Epithelial cell of proximal tubule (primary cell): ENCODE measurements around the gene SPRYD4. TPM values are rescaled to one million over a fixed set of nuclear protein-coding genes. Genes with fewer than 3 reads are reported as not detected.

Experiments used
- DNase-seq: peaks from one replicate; pipeline ENCODE4 v3.0.0-alpha.2; 2011; ENCODE audit warnings: low read depth
- H3K4me3 ChIP-seq: 2 replicates; pipeline ENCODE4 v1.5.1; 2011; ENCODE audit warnings: low read depth, mild to moderate bottlenecking, low read length
- total RNA-seq: library from RNA; depleted of rRNA; stranded (reverse); fragments of >200 nt; gene quantifications from 2 replicates; pipeline ENCODE4 v1.2.3, GENCODE V29; 2015
- TF ChIP-seq, protein P1 (sequence below): conservative IDR thresholded peaks from 2 replicates; pipeline ENCODE4 v1.5.1; 2012; ENCODE audit warnings: low read depth, mild to moderate bottlenecking, low read length

The SPRYD4 gene
- total RNA-seq, 1 donor from 2014 or later, result 1.6 TPM

DNA sequence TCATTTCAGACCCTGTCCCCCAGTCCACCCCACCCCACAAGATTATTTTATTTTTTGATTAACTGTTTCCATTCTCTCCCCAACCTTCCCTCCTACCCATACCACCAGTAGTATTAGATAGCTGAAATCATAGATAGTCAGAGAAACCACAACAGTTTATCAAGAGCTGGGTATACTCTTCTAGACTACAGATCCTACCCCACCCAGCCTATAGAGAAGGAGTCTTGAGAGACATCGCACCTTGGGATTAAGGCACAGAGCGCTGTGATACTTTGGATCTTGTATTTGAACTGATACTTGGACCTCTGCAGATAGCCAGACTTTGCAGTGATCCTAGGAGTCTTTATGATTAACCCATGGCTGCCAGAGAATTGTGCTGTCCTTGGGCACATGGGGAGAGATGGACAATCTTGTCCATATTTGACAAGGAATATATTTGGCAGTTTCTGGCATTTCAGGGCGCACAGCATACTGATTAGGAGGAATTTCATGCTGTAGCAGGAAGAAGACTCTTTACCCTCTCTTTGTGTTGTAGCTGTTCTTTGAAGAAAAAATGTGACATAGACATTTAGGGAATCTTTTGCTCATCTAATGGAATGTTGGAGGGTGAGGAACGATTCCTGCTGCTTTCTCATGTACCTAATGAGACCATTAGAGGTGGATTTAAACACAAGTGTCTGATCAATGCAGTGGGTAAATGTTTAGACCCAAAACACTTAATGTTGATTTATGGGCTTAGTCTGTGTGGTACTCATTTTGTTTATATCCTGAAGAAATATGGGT lies 54.2 kb downstream of the SPRYD4 start:
- no peak for DNase-seq
- TF ChIP-seq, protein P1, sequence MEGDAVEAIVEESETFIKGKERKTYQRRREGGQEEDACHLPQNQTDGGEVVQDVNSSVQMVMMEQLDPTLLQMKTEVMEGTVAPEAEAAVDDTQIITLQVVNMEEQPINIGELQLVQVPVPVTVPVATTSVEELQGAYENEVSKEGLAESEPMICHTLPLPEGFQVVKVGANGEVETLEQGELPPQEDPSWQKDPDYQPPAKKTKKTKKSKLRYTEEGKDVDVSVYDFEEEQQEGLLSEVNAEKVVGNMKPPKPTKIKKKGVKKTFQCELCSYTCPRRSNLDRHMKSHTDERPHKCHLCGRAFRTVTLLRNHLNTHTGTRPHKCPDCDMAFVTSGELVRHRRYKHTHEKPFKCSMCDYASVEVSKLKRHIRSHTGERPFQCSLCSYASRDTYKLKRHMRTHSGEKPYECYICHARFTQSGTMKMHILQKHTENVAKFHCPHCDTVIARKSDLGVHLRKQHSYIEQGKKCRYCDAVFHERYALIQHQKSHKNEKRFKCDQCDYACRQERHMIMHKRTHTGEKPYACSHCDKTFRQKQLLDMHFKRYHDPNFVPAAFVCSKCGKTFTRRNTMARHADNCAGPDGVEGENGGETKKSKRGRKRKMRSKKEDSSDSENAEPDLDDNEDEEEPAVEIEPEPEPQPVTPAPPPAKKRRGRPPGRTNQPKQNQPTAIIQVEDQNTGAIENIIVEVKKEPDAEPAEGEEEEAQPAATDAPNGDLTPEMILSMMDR, result no peak
- peak overlapping the region; percentile 76 for H3K4me3 ChIP-seq

DNA sequence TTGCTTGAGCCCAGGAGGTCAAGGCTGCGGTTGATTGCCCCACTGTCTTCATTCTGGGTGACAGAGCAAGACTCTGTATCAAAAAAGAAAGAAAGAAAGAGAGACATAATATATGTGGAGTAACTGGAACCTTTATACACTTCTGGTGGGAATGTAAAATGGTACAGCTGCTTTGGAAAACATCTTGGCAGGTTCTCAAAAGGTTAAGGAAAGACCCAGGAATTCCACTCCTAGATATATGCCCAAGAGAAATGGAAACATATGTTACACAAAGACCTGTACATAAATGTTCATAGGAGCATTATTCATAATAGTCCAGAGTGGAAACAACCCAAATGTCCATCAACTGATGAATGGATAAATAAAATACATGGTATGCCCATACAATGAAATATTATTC lies 60.5 kb downstream of the SPRYD4 start:
- TF ChIP-seq, protein P1, result no peak
- no peak overlapping the region for H3K4me3 ChIP-seq
- DNase-seq, result no peak

Other genes with a start within 250 kb of the SPRYD4 start
- 25.1 and 48.4 TPM in 2 replicates for gene RNF41, start 246.7 kb upstream of the SPRYD4 start, total RNA-seq
- gene NABP2, start 244.2 kb upstream of the SPRYD4 start, total RNA-seq, result 22.7 and 60.8 TPM in 2 replicates
- not detected in 2 replicates for gene SLC39A5, start 238.5 kb upstream of the SPRYD4 start, total RNA-seq
- 29.6 and 31.3 TPM in 2 replicates for gene ANKRD52, start 210.2 kb upstream of the SPRYD4 start, total RNA-seq
- 10.9 and 18.8 TPM in 2 replicates for gene COQ10A, start 201.6 kb upstream of the SPRYD4 start, total RNA-seq
- 133 and 174 TPM in 2 replicates for gene CS, start 168.2 kb upstream of the SPRYD4 start, total RNA-seq
- 141 and 155 TPM in 2 replicates for gene CNPY2, start 152.6 kb upstream of the SPRYD4 start, total RNA-seq
- gene PAN2, start 134.6 kb upstream of the SPRYD4 start, total RNA-seq, result 12.1 and 15.0 TPM in 2 replicates
- 13.4 and 26.1 TPM in 2 replicates for gene IL23A, start 129.7 kb upstream of the SPRYD4 start, total RNA-seq
- gene STAT2, start 108.5 kb upstream of the SPRYD4 start, total RNA-seq, result 39.2 and 48.2 TPM in 2 replicates
- gene APOF, start 105.7 kb upstream of the SPRYD4 start, total RNA-seq, result not detected in 2 replicates
- 30.2 and 35.0 TPM in 2 replicates for gene TIMELESS, start 19.2 kb upstream of the SPRYD4 start, total RNA-seq
- gene MIP, start 13.9 kb upstream of the SPRYD4 start, total RNA-seq, result not detected in 2 replicates
- gene GLS2, start 19.6 kb downstream of the SPRYD4 start, total RNA-seq, result 0.29 and 2.9 TPM in 2 replicates
- gene RBMS2, start 53.2 kb downstream of the SPRYD4 start, total RNA-seq, result 23.9 and 31.0 TPM in 2 replicates
- 41.5 and 43.1 TPM in 2 replicates for gene BAZ2A, start 161.7 kb downstream of the SPRYD4 start, total RNA-seq
- gene ATP5F1B, start 177.4 kb downstream of the SPRYD4 start, total RNA-seq, result 569 and 705 TPM in 2 replicates
- gene PTGES3, start 219.7 kb downstream of the SPRYD4 start, total RNA-seq, result 110 and 203 TPM in 2 replicates